ENCODE results near the gene SMARCB1.
"Not testable (repeated sequence)": the region's sequence is repeated elsewhere in the genome, so short reads cannot be mapped to it uniquely, and the experiment has no call there.

DNA sequence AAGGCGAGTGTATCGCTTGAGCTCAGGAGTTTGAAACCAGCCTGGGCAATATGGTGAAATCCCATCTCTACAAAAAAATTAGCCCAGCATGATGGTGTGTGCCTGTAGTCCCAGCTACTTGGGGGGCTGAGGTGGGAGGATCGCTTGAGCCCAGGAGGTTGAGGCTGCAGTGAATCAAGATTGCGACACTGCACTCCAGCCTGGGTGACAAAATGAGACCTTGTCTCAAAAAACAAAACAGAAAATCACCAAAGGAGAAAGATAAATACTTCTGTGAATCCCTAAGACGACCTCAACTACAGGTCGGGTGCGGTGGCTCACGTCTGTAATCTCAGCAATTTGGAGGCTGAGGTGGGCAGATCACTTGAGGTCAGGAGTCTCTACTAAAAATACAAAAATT is 73.4 kb downstream of the SMARCB1 start:
- TF ChIP-seq, protein P1, sequence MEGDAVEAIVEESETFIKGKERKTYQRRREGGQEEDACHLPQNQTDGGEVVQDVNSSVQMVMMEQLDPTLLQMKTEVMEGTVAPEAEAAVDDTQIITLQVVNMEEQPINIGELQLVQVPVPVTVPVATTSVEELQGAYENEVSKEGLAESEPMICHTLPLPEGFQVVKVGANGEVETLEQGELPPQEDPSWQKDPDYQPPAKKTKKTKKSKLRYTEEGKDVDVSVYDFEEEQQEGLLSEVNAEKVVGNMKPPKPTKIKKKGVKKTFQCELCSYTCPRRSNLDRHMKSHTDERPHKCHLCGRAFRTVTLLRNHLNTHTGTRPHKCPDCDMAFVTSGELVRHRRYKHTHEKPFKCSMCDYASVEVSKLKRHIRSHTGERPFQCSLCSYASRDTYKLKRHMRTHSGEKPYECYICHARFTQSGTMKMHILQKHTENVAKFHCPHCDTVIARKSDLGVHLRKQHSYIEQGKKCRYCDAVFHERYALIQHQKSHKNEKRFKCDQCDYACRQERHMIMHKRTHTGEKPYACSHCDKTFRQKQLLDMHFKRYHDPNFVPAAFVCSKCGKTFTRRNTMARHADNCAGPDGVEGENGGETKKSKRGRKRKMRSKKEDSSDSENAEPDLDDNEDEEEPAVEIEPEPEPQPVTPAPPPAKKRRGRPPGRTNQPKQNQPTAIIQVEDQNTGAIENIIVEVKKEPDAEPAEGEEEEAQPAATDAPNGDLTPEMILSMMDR (IDR thresholded peaks at IDR 0.05), result not testable (repeated sequence)
- not testable (repeated sequence) for TF ChIP-seq POLR2A (IDR thresholded peaks at IDR 0.05)
